ENCODE data around the gene SGPP2.
A peak's percentile ranks its signal among the peaks of the same experiment; 100 is the strongest.

Gene SGPP2

DNA sequence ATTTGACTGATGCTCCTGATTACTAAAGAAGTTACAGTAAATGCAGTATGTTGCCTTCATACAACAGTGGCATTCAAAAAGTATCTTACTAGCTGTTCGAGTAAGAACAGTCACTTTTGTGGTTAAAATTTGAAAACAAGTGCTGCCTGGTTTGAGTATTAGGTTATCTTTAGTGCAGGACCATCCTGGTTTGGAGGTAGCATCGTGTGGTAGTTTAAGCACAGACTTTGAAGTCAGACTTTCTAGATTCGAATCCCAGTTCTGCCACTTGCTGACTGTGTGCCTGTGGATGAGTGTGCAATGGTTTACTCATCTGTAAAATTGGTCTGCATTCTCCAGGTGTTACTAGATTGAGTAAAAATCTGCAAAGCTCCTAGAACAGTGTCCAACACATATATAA lies 96.8 kb downstream of the SGPP2 start:
- peak; percentile 66 for DNase-seq (ENCODE audit: low read depth)
- TF ChIP-seq, protein P1, sequence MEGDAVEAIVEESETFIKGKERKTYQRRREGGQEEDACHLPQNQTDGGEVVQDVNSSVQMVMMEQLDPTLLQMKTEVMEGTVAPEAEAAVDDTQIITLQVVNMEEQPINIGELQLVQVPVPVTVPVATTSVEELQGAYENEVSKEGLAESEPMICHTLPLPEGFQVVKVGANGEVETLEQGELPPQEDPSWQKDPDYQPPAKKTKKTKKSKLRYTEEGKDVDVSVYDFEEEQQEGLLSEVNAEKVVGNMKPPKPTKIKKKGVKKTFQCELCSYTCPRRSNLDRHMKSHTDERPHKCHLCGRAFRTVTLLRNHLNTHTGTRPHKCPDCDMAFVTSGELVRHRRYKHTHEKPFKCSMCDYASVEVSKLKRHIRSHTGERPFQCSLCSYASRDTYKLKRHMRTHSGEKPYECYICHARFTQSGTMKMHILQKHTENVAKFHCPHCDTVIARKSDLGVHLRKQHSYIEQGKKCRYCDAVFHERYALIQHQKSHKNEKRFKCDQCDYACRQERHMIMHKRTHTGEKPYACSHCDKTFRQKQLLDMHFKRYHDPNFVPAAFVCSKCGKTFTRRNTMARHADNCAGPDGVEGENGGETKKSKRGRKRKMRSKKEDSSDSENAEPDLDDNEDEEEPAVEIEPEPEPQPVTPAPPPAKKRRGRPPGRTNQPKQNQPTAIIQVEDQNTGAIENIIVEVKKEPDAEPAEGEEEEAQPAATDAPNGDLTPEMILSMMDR (IDR thresholded peaks at IDR 0.05; ENCODE audit: insufficient read depth, low read depth, low read length, missing control alignments) = no peak
- no peak overlapping the region for H3K4me3 ChIP-seq (ENCODE audit: low read depth, low read length)

DNA sequence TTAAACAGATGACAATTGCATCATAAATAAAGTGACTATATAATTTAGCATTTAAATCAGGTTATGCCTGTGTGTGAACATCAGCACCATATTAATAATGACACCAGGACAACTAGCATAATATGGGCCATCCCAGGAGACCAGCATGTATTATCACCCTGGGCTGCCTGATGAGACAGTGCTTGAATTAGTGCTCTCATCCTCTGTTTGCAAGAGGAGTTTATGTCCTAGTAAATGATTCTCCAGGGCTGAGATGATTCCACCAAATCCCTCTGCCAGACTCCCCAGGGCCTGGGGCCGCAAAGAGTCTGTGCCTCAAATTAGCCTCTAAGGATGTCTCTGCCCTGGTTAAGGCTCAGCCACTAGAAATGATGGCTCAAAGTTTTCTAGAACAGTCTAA lies 97.7 kb downstream of the SGPP2 start:
- TF ChIP-seq, protein P1 (IDR thresholded peaks at IDR 0.05; ENCODE audit: insufficient read depth, low read depth, low read length, missing control alignments) = no peak
- DNase-seq (ENCODE audit: low read depth) = no peak
- no peak overlapping the region for H3K4me3 ChIP-seq (ENCODE audit: low read depth, low read length)

DNA sequence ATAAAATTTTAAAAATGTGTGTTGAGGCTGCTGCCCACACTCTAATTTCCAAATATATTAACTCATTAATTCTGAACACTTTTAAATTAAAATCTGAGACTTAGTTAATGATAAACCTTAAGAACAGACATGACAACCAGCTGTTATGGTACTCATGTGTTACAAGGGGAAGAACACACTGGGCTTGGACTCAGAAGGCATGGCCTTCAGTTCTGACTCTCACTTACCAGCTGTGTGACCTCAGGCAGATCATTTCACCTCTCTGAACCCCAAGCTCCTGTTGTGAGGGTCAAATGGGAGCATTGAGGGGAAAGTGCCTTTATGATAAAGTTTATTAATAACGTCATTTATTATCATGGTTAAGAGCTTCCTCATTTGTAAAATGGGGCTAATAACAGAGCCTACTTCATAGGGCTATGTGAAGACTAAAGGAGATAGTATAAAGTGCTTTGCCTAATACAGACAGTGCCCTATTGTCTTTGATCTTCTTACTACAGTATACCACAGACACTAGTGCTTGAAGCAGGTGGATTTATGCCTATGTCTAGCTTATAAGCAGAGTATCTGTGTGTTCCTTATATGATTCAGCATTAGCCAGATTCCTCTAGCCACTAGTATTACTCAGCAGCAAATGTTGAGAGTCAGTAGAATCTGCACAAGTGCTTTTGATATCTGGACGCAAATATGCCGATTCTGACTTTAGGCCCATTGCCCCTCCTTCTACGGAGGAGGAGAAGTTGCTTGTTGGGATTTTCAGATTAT lies 99.6 kb downstream of the SGPP2 start:
- peak; percentile 18 for DNase-seq (ENCODE audit: low read depth)
- TF ChIP-seq, protein P1 (IDR thresholded peaks at IDR 0.05; ENCODE audit: insufficient read depth, low read depth, low read length, missing control alignments) = no peak
- no peak overlapping the region for H3K4me3 ChIP-seq (ENCODE audit: low read depth, low read length)

DNA sequence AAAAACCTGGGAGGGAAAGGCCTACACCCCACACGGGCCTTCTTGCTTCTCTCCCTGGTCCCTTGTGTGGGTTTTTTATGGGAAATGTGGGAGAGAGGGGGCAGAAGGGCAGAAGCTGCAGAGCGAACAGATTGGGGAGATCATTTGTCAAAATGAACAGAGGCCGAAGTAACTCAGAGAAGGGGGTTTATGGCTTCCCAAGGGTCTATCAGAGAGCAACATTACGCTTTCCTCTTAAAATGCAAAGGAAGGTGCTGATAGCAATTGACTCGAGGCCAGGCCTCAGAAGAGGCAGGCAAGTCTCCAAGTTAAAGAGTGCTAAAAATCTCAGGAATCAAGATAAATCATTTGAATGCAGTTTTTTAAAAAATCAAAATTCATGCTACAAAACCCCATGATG lies 101.5 kb downstream of the SGPP2 start:
- no peak for DNase-seq (ENCODE audit: low read depth)
- TF ChIP-seq, protein P1 (IDR thresholded peaks at IDR 0.05; ENCODE audit: insufficient read depth, low read depth, low read length, missing control alignments) = no peak
- H3K4me3 ChIP-seq (ENCODE audit: low read depth, low read length) = no peak overlapping the region

- no peak overlapping the region for H3K4me3 ChIP-seq (ENCODE audit: low read depth, low read length)
These were observed 102.3 kb downstream of the SGPP2 start for GRCh38 chr2:222526480-222527277.

GRCh38 chr2:222532315-222532714 lies 108.0 kb downstream of the SGPP2 start:
- TF ChIP-seq, protein P1 (IDR thresholded peaks at IDR 0.05; ENCODE audit: insufficient read depth, low read depth, low read length, missing control alignments) = no peak
- no peak for DNase-seq (ENCODE audit: low read depth)
- H3K4me3 ChIP-seq (ENCODE audit: low read depth, low read length) = no peak overlapping the region

More at GRCh38 chr2:222526480-222527277, 102.3 kb downstream of the SGPP2 start:
- TF ChIP-seq, protein P1 (IDR thresholded peaks at IDR 0.05; ENCODE audit: insufficient read depth, low read depth, low read length, missing control alignments) = no peak
- peak; percentile 40 for DNase-seq (ENCODE audit: low read depth)

Data from GM12865 (cell line).